ENCODE results near the gene PINK1. TPM values are rescaled to one million over a fixed set of nuclear protein-coding genes. Genes with fewer than 3 reads are reported as not detected.

Gene PINK1
- total and polyA plus RNA-seq, 4 donors, result 37.5 to 45.4 (median 40.8) TPM

GRCh38 chr1:20590306-20590777, 42.9 kb upstream of the PINK1 start:
- Histone ChIP-seq H3K4me1 (ENCODE audit: control insufficient read depth in 5 of 5, insufficient read depth in 5 of 5, low read length in 5 of 5) (peaks cover 0 to 15% (median 9%) of the 10 kb centered on the region in 5 donors), H3K36me3 (ENCODE audit: control insufficient read depth in 4 of 4, insufficient read depth in 4 of 4, low read length in 4 of 4) (no peaks in the 10 kb centered on the region), H3K9ac (ENCODE audit: insufficient read depth in 1 of 2, low read length in 2 of 2) (no peak overlapping the region), H3K4me3 (no peak overlapping the region), H3K9me3 (ENCODE audit: control insufficient read depth in 4 of 4, insufficient read depth in 3 of 4, low read length in 3 of 4) (peaks cover 0 to 6% (median 0%) of the 10 kb centered on the region in 4 donors), H3K27me3 (ENCODE audit: control insufficient read depth in 3 of 3, insufficient read depth in 3 of 3, low read length in 2 of 3) (peaks cover 0 to 26% (median 24%) of the 10 kb centered on the region in 3 donors), H3K27ac (ENCODE audit: low read depth in 1 of 2, low read length in 1 of 2) (no peak overlapping the region)
- no peak for TF ChIP-seq CTCF (IDR thresholded peaks at IDR 0.05; ENCODE audit: control extremely low read depth, extremely low read depth)
- ATAC-seq (ENCODE audit: insufficient read depth, low FRiP score), result no peak
- no peak for DNase-seq
- 9 to 28% methylated on average over 7 of the region's 7 CpGs for WGBS, 2 donors

GRCh38 chr1:20593756-20594155, 39.5 kb upstream of the PINK1 start:
- ATAC-seq (ENCODE audit: insufficient read depth, low FRiP score), result no peak
- no peak for TF ChIP-seq CTCF (IDR thresholded peaks at IDR 0.05; ENCODE audit: control extremely low read depth, extremely low read depth)
- Histone ChIP-seq H3K9ac (ENCODE audit: insufficient read depth in 1 of 2, low read length in 2 of 2) (no peak overlapping the region), H3K36me3 (ENCODE audit: control insufficient read depth in 4 of 4, insufficient read depth in 4 of 4, low read length in 4 of 4) (no peaks in the 10 kb centered on the region), H3K9me3 (ENCODE audit: control insufficient read depth in 4 of 4, insufficient read depth in 3 of 4, low read length in 3 of 4) (peaks cover 0 to 2% (median 0%) of the 10 kb centered on the region in 4 donors), H3K4me3 (no peak overlapping the region), H3K27me3 (ENCODE audit: control insufficient read depth in 3 of 3, insufficient read depth in 3 of 3, low read length in 2 of 3) (peaks cover 0 to 21% (median 19%) of the 10 kb centered on the region in 3 donors), H3K4me1 (ENCODE audit: control insufficient read depth in 5 of 5, insufficient read depth in 5 of 5, low read length in 5 of 5) (peaks cover 0 to 14% (median 8%) of the 10 kb centered on the region in 5 donors), H3K27ac (ENCODE audit: low read depth in 1 of 2, low read length in 1 of 2) (no peak overlapping the region)
- DNase-seq, result no peak
- WGBS, 2 donors, result 79 to 83% methylated on average over 5 of the region's 5 CpGs

GRCh38 chr1:20594746-20595145, 38.5 kb upstream of the PINK1 start:
- ATAC-seq (ENCODE audit: insufficient read depth, low FRiP score) (no peak), DNase-seq (no peak)
- Histone ChIP-seq H3K27ac (ENCODE audit: low read depth in 1 of 2, low read length in 1 of 2) (no peak overlapping the region), H3K9ac (ENCODE audit: insufficient read depth in 1 of 2, low read length in 2 of 2) (no peak overlapping the region), H3K4me3 (no peak overlapping the region), H3K36me3 (ENCODE audit: control insufficient read depth in 4 of 4, insufficient read depth in 4 of 4, low read length in 4 of 4) (no peaks in the 10 kb centered on the region), H3K9me3 (ENCODE audit: control insufficient read depth in 4 of 4, insufficient read depth in 3 of 4, low read length in 3 of 4) (no peaks in the 10 kb centered on the region), H3K4me1 (ENCODE audit: control insufficient read depth in 5 of 5, insufficient read depth in 5 of 5, low read length in 5 of 5) (peaks cover 0 to 4% (median under 1%) of the 10 kb centered on the region in 5 donors), H3K27me3 (ENCODE audit: control insufficient read depth in 3 of 3, insufficient read depth in 3 of 3, low read length in 2 of 3) (peaks cover 0 to 13% (median 12%) of the 10 kb centered on the region in 3 donors)
- TF ChIP-seq CTCF (IDR thresholded peaks at IDR 0.05; ENCODE audit: control extremely low read depth, extremely low read depth), result no peak
- WGBS, 2 donors, result 90 to 92% methylated on average over 12 to 14 of the region's 14 CpGs

- Histone ChIP-seq H3K9me3 (ENCODE audit: control insufficient read depth in 4 of 4, insufficient read depth in 3 of 4, low read length in 3 of 4) (no peaks in the 10 kb centered on the region), H3K27me3 (ENCODE audit: control insufficient read depth in 3 of 3, insufficient read depth in 3 of 3, low read length in 2 of 3) (peaks cover 0 to 3% (median 3%) of the 10 kb centered on the region in 3 donors), H3K9ac (ENCODE audit: insufficient read depth in 1 of 2, low read length in 2 of 2) (no peak overlapping the region), H3K4me3 (no peak overlapping the region), H3K27ac (ENCODE audit: low read depth in 1 of 2, low read length in 1 of 2) (no peak overlapping the region), H3K4me1 (ENCODE audit: control insufficient read depth in 5 of 5, insufficient read depth in 5 of 5, low read length in 5 of 5) (no peaks in the 10 kb centered on the region), H3K36me3 (ENCODE audit: control insufficient read depth in 4 of 4, insufficient read depth in 4 of 4, low read length in 4 of 4) (no peaks in the 10 kb centered on the region)
- WGBS, 2 donors, result 61 to 67% methylated on average over 6 of the region's 6 CpGs
- DNase-seq (no peak), ATAC-seq (ENCODE audit: insufficient read depth, low FRiP score) (no peak)
- no peak for TF ChIP-seq CTCF (IDR thresholded peaks at IDR 0.05; ENCODE audit: control extremely low read depth, extremely low read depth)
Observed at GRCh38 chr1:20596106-20596505, 37.2 kb upstream of the PINK1 start.

All from lung (tissue), 12 donors.